ENCODE measurements around the gene FOXN3. TPM values are rescaled to one million over a fixed set of nuclear protein-coding genes. Genes with fewer than 3 reads are reported as not detected.

FOXN3 gene
- total RNA-seq, 6 experiments from 2014 or later = 41.5 to 74.2 (median 55.8) TPM

- 28% methylated on average over 3 of the region's 3 CpGs for WGBS (ENCODE audit: insufficient coverage, low coverage, low lambda C conversion rate, missing lambda C conversion rate)
- intact Hi-C loops (cut with DNase I) = no loop called here
- Histone ChIP-seq H3K4me3 (no peak overlapping the region), H3K27ac (no peak overlapping the region), H3K4me1 (peaks cover 0 to 28% (median 2%) of the 10 kb centered on the region in 4 donors), H3K9me3 (no peaks in the 10 kb centered on the region), H3K27me3 (no peaks in the 10 kb centered on the region), H3K36me3 (no peaks in the 10 kb centered on the region)
- ATAC-seq (peak in 3 of 4 donors; percentile 6 to 43 (median 11)), DNase-seq (peak in 1 of 3 donors; percentile 55)
- TF ChIP-seq CTCF (IDR thresholded peaks at IDR 0.05) = no peak
- no peak for TF ChIP-seq POLR2A (IDR thresholded peaks at IDR 0.05)
These were observed 3.5 kb upstream of the FOXN3 start for GRCh38 chr14:89420502-89420901.

GRCh38 chr14:89419973-89420482 lies 3.0 kb upstream of the FOXN3 start:
- no peak for TF ChIP-seq CTCF (IDR thresholded peaks at IDR 0.05)
- no peak for TF ChIP-seq POLR2A (IDR thresholded peaks at IDR 0.05)
- H3K27ac ChIP-seq = no peak overlapping the region
- no peak overlapping the region for H3K4me3 ChIP-seq
- H3K4me1 ChIP-seq = peaks cover 0 to 32% (median 4%) of the 10 kb centered on the region in 4 donors
- H3K36me3 ChIP-seq = no peaks in the 10 kb centered on the region
- DNase-seq = no peak
- ATAC-seq = no peak
- intact Hi-C loops (cut with DNase I) = loop anchor here in 1 of 2 donors (10.0 kb wide), 1 partner anchor 345 kb away; no protein-coding TSS in a partner anchor
- H3K27me3 ChIP-seq = no peaks in the 10 kb centered on the region
- H3K9me3 ChIP-seq = no peaks in the 10 kb centered on the region
- WGBS (ENCODE audit: insufficient coverage, low coverage, low lambda C conversion rate, missing lambda C conversion rate) = 94% methylated on average over 6 of the region's 6 CpGs

DNA sequence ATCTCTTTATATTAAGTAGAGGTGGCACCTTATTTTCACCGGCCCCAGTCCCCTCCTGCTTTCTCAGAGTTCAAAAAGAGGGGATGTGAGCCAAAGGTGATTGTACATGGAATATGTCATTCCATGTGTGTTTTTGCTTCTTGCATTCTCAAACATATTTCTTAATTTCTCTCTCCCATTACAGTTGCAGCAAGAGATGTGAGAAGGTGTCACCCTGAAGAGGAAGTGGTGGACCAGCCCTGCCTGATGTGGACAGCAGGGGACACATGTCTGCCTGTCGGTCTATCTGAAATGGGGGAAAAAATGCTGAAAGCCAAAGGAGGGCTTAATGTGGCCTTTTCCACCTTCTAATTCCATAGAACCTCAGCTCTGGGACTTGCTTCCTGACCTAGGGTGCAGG lies 1.9 kb upstream of the FOXN3 start:
- Histone ChIP-seq H3K9me3 (no peaks in the 10 kb centered on the region), H3K27me3 (no peaks in the 10 kb centered on the region), H3K36me3 (no peaks in the 10 kb centered on the region), H3K4me3 (no peak overlapping the region), H3K27ac (no peak overlapping the region), H3K4me1 (peaks cover 0 to 35% (median 4%) of the 10 kb centered on the region in 4 donors)
- intact Hi-C loops (cut with DNase I) = loop anchor here in 1 of 2 donors (10.0 kb wide), 1 partner anchor 346 kb away; no protein-coding TSS in a partner anchor
- ATAC-seq (no peak), DNase-seq (no peak)
- WGBS (ENCODE audit: insufficient coverage, low coverage, low lambda C conversion rate, missing lambda C conversion rate) = 72% methylated on average over 2 of the region's 2 CpGs
- no peak for TF ChIP-seq CTCF (IDR thresholded peaks at IDR 0.05)
- TF ChIP-seq POLR2A (IDR thresholded peaks at IDR 0.05) = no peak

DNA sequence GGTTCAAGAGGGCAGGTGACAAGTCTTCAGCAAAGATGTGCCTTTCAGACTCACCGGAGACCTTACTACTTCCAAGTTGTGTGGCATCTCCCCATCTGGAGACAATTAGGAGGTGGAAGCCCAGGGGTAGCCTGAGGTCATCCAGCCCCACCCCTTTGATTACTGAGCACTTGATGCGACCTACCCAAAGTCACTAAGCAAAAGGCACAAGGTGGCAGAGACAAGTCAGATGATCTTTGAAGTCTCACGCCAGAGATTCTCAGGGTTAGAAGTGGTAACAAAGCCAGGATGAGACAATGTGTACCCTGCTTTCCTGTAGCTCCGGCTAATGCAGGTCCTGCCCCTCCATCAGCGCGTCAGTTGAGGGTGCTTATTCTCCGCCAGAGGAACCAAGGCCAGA lies 1.4 kb upstream of the FOXN3 start:
- Histone ChIP-seq H3K4me3 (no peak overlapping the region), H3K36me3 (no peaks in the 10 kb centered on the region), H3K27ac (no peak overlapping the region), H3K9me3 (no peaks in the 10 kb centered on the region), H3K4me1 (peaks cover 0 to 35% (median 4%) of the 10 kb centered on the region in 4 donors), H3K27me3 (no peaks in the 10 kb centered on the region)
- DNase-seq (no peak), ATAC-seq (no peak)
- TF ChIP-seq POLR2A (IDR thresholded peaks at IDR 0.05) (no peak), CTCF (IDR thresholded peaks at IDR 0.05) (no peak)
- intact Hi-C loops (cut with DNase I) = loop anchor here in 1 of 2 donors (10.0 kb wide), 1 partner anchor 346 kb away; no protein-coding TSS in a partner anchor
- 50% methylated on average over 2 of the region's 7 CpGs for WGBS (ENCODE audit: insufficient coverage, low coverage, low lambda C conversion rate, missing lambda C conversion rate)
